ENCODE data around the gene CDON. TPM values are rescaled to one million over a fixed set of nuclear protein-coding genes. Genes with fewer than 3 reads are reported as not detected.
"Not testable (repeated sequence)": the region's sequence is repeated elsewhere in the genome, so short reads cannot be mapped to it uniquely, and the experiment has no call there.

CDON gene
- total and polyA plus RNA-seq, 5 donors, result 4.4 to 32.2 (median 20.9) TPM

GRCh38 chr11:125918140-125918840 lies 144.4 kb downstream of the CDON start:
- H3K27ac ChIP-seq (ENCODE audit: low read length), result no peak overlapping the region
- ATAC-seq (no peak), DNase-seq (no peak)
- H3K27me3 ChIP-seq (ENCODE audit: control insufficient read depth, insufficient read depth), result no peaks in the 10 kb centered on the region
- intact Hi-C loops (cut with DNase I), result no loop called here
- no peaks in the 10 kb centered on the region for H3K9me3 ChIP-seq (ENCODE audit: control insufficient read depth, low read length)
- WGBS, result 80% methylated on average over 13 of the region's 13 CpGs
- no peaks in the 10 kb centered on the region for H3K4me1 ChIP-seq (ENCODE audit: control insufficient read depth, insufficient read depth, low read length)
- H3K4me3 ChIP-seq (ENCODE audit: low read length), result no peak overlapping the region

- intact Hi-C loops (cut with DNase I), result no loop called here
- H3K4me3 ChIP-seq (ENCODE audit: low read length), result no peak overlapping the region
- H3K27ac ChIP-seq (ENCODE audit: low read length), result no peak overlapping the region
- no peaks in the 10 kb centered on the region for H3K27me3 ChIP-seq (ENCODE audit: control insufficient read depth, insufficient read depth)
- WGBS, result 63% methylated on average over 12 of the region's 12 CpGs
- no peaks in the 10 kb centered on the region for H3K9me3 ChIP-seq (ENCODE audit: control insufficient read depth, low read length)
- no peak for DNase-seq
- ATAC-seq, result no peak
- no peaks in the 10 kb centered on the region for H3K4me1 ChIP-seq (ENCODE audit: control insufficient read depth, insufficient read depth, low read length)
Measured at GRCh38 chr11:125916683-125917347, 145.9 kb downstream of the CDON start.

GRCh38 chr11:125914601-125915000 lies 148.1 kb downstream of the CDON start:
- intact Hi-C loops (cut with DNase I); H3K9me3 ChIP-seq (ENCODE audit: control insufficient read depth, low read length); H3K27ac ChIP-seq (ENCODE audit: low read length); ATAC-seq; DNase-seq; H3K4me3 ChIP-seq (ENCODE audit: low read length); H3K4me1 ChIP-seq (ENCODE audit: control insufficient read depth, insufficient read depth, low read length); H3K27me3 ChIP-seq (ENCODE audit: control insufficient read depth, insufficient read depth): not testable (repeated sequence)
- 84% methylated on average over 3 of the region's 3 CpGs for WGBS

- DNase-seq, result no peak
- WGBS, result 68% methylated on average over 8 of the region's 8 CpGs
- intact Hi-C loops (cut with DNase I), result no loop called here
Measured at GRCh38 chr11:125910226-125910849, 152.3 kb downstream of the CDON start.

More at GRCh38 chr11:125910226-125910849, 152.3 kb downstream of the CDON start:
- Histone ChIP-seq H3K27me3 (ENCODE audit: control insufficient read depth, insufficient read depth) (no peaks in the 10 kb centered on the region), H3K4me1 (ENCODE audit: control insufficient read depth, insufficient read depth, low read length) (no peaks in the 10 kb centered on the region), H3K9me3 (ENCODE audit: control insufficient read depth, low read length) (no peaks in the 10 kb centered on the region), H3K27ac (ENCODE audit: low read length) (no peak overlapping the region), H3K4me3 (ENCODE audit: low read length) (no peak overlapping the region)
- ATAC-seq, result no peak

Other genes with a start within 250 kb of the CDON start
- not detected for gene PATE4, start 229.6 kb downstream of the CDON start, total RNA-seq
- gene PATE4, start 229.6 kb downstream of the CDON start, polyA plus RNA-seq, result not detected
- 1 to 10 TPM; 4.3 to 7.2 (median 5.2) TPM for gene HYLS1, start 175.2 kb downstream of the CDON start, total RNA-seq
- gene HYLS1, start 175.2 kb downstream of the CDON start, polyA plus RNA-seq, result 4.9 TPM
- 1 to 10 TPM; 6.1 to 9.5 (median 9.2) TPM for gene PUS3, start 159.7 kb downstream of the CDON start, total RNA-seq
- 5.7 TPM for gene PUS3, start 159.7 kb downstream of the CDON start, polyA plus RNA-seq
- not detected for gene DDX25, start 158.4 kb downstream of the CDON start, total RNA-seq
- gene DDX25, start 158.4 kb downstream of the CDON start, polyA plus RNA-seq, result 0.05 TPM
- under 1 TPM in 1 of 4 donors, not detected in 3; 0.50 TPM for gene VSIG10L2, start 116.8 kb downstream of the CDON start, total RNA-seq
- gene VSIG10L2, start 116.8 kb downstream of the CDON start, polyA plus RNA-seq, result 0.29 TPM
- 10 to 100 TPM; 13.5 to 24.0 (median 19.5) TPM for gene RPUSD4, start 148.8 kb upstream of the CDON start, total RNA-seq
- gene RPUSD4, start 148.8 kb upstream of the CDON start, polyA plus RNA-seq, result 12.0 TPM
- gene FAM118B, start 148.9 kb upstream of the CDON start, total RNA-seq, result 10 to 100 TPM; 15.8 to 20.5 (median 16.9) TPM
- 12.7 TPM for gene FAM118B, start 148.9 kb upstream of the CDON start, polyA plus RNA-seq
- 10 to 100 TPM; 65.1 to 85.4 (median 72.0) TPM for gene SRPRA, start 206.0 kb upstream of the CDON start, total RNA-seq
- 49.6 TPM for gene SRPRA, start 206.0 kb upstream of the CDON start, polyA plus RNA-seq
- gene FOXRED1, start 206.3 kb upstream of the CDON start, total RNA-seq, result 10 to 100 TPM; 23.3 to 30.0 (median 25.3) TPM
- 34.9 TPM for gene FOXRED1, start 206.3 kb upstream of the CDON start, polyA plus RNA-seq
- 1 to 10 TPM; 9.3 to 9.7 (median 9.5) TPM for gene TIRAP, start 220.2 kb upstream of the CDON start, total RNA-seq
- 5.8 TPM for gene TIRAP, start 220.2 kb upstream of the CDON start, polyA plus RNA-seq
- gene DCPS, start 241.2 kb upstream of the CDON start, total RNA-seq, result 10 to 100 TPM in 3 of 4 donors, 1 to 10 TPM in 1; 9.9 to 14.9 (median 10.4) TPM
- 10.6 TPM for gene DCPS, start 241.2 kb upstream of the CDON start, polyA plus RNA-seq

All from right cardiac atrium (tissue), 5 donors.